Measurements from ENCODE around the gene SOAT1. TPM values are rescaled to one million over a fixed set of nuclear protein-coding genes. Genes with fewer than 3 reads are reported as not detected.

Gene SOAT1
- total RNA-seq, 1 experiment from 2014 or later, result 7.5 TPM

DNA sequence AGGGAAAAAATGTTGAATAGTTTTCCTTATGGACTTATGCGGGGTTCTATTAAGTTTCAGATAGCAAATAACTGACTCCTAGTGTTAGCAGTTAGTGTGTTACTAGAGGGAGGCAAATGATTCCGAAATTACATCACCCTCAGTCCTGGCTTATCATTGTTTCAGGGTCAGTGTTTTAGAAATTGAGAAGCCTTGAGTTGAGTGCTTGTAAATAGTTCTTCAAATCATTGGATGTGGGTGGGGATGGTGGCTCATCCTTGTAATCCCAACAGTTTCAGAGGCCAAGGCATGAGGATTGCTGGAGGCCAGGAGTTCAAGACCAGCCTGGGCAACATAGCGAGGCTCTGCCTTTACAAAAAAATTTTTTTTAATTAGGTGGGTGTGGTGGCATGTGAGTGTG, 21.3 kb downstream of the SOAT1 start:
- Histone ChIP-seq H3T11ph (ENCODE audit: low read length) (no peak overlapping the region), H3K9me3 (ENCODE audit: control insufficient read depth, low read depth, low read length) (no peaks in the 10 kb centered on the region), H3K4ac (ENCODE audit: low read depth, low read length) (no peak overlapping the region), H2BK15ac (ENCODE audit: low read depth, low read length) (no peak overlapping the region), H2AFZ (ENCODE audit: low read length) (no peak overlapping the region), H3K23me2 (ENCODE audit: insufficient read length, low read depth, low read length, poor library complexity, severe bottlenecking) (no peaks in the 10 kb centered on the region), H3K4me1 (ENCODE audit: insufficient read depth, low read length) (no peaks in the 10 kb centered on the region), H3K18ac (ENCODE audit: insufficient read length, low read depth, low read length) (no peak overlapping the region), H2BK12ac (ENCODE audit: insufficient read length, low read depth, low read length) (no peak overlapping the region), H3K56ac (ENCODE audit: insufficient read length, low read depth, low read length) (no peak overlapping the region), H3K9ac (ENCODE audit: extremely low read depth, insufficient read length, low read length) (no peak overlapping the region), H2AK5ac (ENCODE audit: insufficient read length, low read length) (no peak overlapping the region), H2BK20ac (ENCODE audit: low read depth, low read length, poor library complexity, severe bottlenecking) (no peak overlapping the region), H3K27ac (ENCODE audit: insufficient read length, low read depth, low read length) (no peak overlapping the region), H4K91ac (ENCODE audit: insufficient read length, low read depth, low read length) (no peak overlapping the region), H3K14ac (ENCODE audit: insufficient read depth, low read length) (no peak overlapping the region), H2BK120ac (ENCODE audit: low read depth, low read length, poor library complexity, severe bottlenecking) (no peak overlapping the region), H4K5ac (ENCODE audit: insufficient read length, low read depth, low read length) (no peak overlapping the region), H3K79me1 (ENCODE audit: insufficient read depth, low read depth, low read length, poor library complexity, severe bottlenecking) (no peaks in the 10 kb centered on the region), H3K4me2 (ENCODE audit: insufficient read depth, insufficient read length, low read length) (no peak overlapping the region), H2BK5ac (ENCODE audit: insufficient read length, low read length) (no peak overlapping the region), H3K27me3 (ENCODE audit: insufficient read depth, low read length) (no peaks in the 10 kb centered on the region), H3K23ac (ENCODE audit: insufficient read length, low read depth, low read length) (no peak overlapping the region), H3K79me2 (ENCODE audit: insufficient read depth, low read length) (no peaks in the 10 kb centered on the region), H4K20me1 (ENCODE audit: control insufficient read depth, insufficient read depth, insufficient read length) (no peaks in the 10 kb centered on the region), H4K8ac (replicated peaks; ENCODE audit: insufficient read length, low read depth, low read length) (no peak overlapping the region)
- peaks cover 9 to 10% of the 10 kb centered on the region in 2 experiments; a peak in 3 of 4 replicates for H3K4me1 Mint-ChIP-seq
- no peak overlapping the region for H3K4me3 Mint-ChIP-seq
- TF ChIP-seq, protein P1, sequence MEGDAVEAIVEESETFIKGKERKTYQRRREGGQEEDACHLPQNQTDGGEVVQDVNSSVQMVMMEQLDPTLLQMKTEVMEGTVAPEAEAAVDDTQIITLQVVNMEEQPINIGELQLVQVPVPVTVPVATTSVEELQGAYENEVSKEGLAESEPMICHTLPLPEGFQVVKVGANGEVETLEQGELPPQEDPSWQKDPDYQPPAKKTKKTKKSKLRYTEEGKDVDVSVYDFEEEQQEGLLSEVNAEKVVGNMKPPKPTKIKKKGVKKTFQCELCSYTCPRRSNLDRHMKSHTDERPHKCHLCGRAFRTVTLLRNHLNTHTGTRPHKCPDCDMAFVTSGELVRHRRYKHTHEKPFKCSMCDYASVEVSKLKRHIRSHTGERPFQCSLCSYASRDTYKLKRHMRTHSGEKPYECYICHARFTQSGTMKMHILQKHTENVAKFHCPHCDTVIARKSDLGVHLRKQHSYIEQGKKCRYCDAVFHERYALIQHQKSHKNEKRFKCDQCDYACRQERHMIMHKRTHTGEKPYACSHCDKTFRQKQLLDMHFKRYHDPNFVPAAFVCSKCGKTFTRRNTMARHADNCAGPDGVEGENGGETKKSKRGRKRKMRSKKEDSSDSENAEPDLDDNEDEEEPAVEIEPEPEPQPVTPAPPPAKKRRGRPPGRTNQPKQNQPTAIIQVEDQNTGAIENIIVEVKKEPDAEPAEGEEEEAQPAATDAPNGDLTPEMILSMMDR (conservative IDR thresholded peaks at IDR 0.05), result no peak
- H3K27ac Mint-ChIP-seq, result no peak overlapping the region
- no CpG with 5 or more reads among the region's 3 CpGs for WGBS (ENCODE audit: extremely low coverage, insufficient read length, low lambda C conversion rate)
- no peak for DNase-seq
- H3K9me3 Mint-ChIP-seq, result no peaks in the 10 kb centered on the region
- H3K36me3 Mint-ChIP-seq (ENCODE audit: insufficient read depth in 1 of 3, low read depth in 3 of 3), result no peaks in the 10 kb centered on the region
- H3K27me3 Mint-ChIP-seq (ENCODE audit: low read depth), result no peaks in the 10 kb centered on the region

All from H9 (cell line).